CD4-positive, alpha-beta T cell treated with Interleukin-12 subunit alpha and Interleukin-12 subunit beta, for 1 hour (primary cell): ENCODE results near the gene PMPCA.
A peak's percentile ranks its signal among the peaks of the same experiment; 100 is the strongest.

Experiments used
- DNase-seq: peaks from one replicate; pipeline ENCODE4 v3.0.0-alpha.2; 2020

PMPCA gene

DNA sequence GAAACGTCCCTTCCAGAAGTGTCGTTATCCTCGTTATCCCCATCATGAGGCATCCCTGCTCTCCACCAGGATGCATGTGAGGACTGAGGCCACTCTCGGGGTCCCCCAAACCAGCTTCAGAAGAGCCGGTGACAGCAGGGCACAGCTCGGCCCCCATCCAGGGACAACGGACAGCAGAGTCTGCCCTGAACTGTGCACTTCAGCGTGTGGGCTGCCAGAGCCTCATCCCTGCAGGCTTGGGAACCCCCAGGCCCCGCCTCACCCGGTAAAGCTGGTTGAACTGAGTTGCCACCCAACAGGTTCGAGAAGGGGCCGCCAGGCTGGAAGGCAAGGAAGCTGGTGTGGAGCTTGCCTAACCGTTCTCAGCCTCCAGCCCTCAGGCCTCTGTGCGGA is 36.3 kb upstream of the PMPCA start:
- DNase-seq = no peak

DNA sequence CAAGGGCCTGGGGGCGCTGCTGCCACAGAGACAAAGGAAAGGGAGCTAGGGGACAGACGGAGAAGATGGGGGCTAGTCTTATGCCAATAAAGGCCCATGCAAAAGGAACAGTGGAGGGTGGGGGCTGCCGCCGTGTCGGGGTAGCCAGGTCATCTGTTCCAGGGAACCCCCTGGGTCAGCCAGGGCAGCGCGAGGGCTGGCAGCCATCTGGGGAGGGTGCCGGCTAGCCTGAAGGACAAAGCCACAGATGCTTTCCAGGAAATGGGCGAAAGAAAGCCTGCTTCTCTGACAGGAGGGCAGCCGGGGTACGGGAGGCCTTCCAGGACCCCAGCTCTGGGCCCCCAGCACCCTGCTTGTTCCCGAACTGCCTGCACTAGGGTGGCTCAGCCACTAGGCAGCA is 35.4 kb upstream of the PMPCA start:
- no peak for DNase-seq

DNA sequence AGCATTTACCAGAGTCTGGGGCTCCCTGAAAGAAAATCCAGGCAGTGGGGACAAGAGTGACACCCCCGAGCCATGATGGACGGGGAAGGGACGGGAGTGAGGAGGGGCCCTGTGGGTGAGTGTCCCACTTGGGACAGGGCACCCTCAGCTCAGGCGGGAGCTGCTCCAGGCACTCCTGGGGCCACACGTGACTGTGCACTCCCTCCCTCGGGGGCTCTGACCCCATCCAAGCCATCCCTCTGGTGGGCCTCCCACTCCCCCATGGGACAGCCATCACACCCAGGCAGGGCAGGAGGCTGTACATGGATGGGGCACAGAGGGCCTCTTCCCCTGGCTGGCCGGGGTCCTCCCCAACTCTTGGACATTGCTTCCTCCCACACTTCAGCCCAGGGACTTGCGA is 34.0 kb upstream of the PMPCA start:
- DNase-seq = no peak

DNA sequence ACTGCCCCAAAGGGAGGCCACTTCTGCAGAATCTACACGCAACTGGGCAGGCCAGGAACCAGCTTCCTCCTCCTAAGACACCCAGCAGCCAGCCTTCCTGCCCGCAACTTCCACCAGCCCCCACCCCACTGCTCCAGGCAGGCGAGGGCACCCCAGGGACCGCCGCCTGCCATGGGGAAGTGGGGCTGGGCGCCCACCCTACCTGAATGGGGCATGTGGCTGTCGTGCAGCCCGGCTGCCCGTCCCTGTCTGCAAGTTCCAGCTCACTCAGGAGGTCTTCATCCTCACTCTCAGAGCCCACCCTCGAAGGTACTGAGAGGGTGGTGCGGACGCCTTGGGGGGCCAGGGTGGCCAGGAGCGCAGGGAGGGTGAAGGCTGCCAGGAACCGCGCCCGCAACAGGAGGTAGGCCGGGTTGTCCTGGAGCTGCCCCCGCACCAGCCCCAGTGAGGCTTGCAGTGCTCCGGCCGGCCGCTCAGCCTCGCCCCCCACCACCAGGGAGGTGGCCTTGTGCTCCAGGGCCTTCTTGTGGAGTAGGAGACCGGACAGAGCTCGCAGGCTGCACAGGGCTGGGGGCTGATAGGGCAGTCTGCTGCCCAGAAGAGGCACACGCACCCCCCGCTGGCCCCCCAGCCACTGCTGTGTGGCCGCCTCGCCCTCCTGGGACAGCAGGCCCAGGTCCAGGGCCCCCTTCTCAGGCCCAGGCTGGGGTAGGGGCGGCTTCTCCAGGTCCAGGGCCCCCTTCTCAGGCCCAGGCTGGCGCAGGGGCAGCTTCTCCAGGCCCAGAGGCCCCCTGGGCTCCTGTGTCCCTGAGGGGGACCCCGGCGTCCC is 32.9 kb upstream of the PMPCA start:
- no peak for DNase-seq

DNA sequence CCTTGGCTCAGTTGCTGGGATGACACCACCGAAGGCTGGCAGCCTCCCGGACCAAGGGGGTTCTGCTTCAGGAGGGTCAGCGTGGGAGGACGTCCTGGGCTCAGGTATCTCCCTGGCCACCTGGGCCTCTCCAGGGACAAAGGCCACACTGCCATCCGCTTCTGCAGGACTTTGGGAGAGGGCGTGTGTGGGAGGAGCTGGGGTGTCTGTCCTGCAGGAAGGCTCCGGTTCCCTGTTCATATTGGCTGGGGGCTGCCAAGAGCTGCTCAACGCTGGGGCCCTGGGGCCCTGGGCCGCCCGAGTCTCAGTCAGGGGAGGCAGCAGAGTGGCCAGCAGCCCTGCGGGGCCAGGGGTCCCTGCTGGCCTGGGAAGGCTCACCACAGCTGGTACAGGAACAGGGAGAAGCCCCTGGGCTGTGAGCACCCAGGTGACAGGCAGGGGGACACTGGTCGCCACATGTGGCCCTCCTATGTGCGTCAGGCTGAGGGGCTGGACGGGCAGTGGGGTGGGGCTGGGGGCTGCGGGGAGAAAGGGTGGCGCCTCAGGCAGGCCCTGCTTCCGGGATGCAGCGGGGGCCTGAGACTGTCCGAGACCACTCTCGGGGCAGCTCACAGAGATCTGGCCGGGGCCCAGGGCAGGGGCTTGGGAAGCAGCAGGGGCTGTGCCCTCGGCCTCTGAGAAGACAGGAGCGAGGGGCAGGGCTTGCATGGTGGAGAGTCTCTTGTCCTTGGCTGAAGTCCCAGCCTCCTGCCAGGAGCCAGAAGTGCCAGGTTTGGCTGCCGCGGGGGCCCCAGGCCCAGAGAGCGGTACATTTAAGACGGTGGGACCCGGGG is 32.1 kb upstream of the PMPCA start:
- no peak for DNase-seq

DNA sequence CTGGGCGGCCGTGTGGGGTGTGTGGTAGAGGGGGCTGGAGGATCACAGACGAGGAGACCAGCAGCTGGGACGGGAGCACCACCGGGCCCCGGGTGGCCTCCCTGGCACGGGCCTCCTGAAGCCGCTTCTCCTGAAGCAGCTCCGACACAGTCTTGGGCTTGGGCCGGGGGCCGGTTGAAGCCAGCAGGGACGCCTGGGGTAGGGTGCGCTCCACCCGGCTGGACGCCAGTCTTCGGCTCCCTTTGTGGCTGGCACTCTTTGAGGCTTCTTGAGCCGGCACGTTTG is 31.5 kb upstream of the PMPCA start:
- DNase-seq = no peak

DNA sequence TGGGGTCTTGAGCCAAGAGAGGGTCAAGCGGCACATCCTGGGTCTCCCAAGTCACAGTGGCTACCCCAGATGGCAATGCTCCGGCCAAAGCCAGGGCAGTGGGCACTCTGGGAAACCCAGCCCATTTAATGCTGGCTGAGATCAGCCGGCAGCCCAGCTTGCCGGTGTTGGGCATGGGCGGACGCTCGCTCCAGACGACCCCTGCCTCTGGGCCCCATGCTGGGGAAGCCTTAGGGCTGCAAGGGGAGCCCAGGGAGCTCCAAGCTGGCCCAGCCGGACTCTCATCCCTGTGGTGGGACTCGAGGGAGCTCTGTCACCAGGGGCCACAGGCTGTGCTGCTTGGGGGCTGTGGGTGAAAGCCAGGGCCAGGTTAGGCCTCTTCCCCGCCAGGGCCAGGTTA is 31.1 kb upstream of the PMPCA start:
- DNase-seq = no peak

DNA sequence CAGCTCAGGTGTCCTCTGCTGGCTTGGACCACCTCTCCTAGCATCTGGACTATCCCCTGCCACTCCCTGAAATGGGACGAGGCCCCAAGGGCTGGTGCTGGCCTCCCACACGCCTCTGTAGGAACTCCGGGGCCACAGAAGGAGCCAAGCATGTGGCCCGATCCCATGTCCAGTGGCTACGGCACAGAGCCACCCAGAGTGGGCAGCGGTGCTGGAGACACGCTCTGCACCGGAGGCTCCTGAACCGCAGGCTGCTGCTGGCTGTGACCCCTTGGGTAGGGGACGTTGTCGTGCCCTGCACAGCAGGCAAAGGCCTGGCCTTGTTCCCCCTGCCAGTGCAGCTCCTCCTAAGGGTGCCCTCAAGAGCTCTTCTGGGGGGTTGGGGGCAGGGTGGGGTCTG is 30.6 kb upstream of the PMPCA start:
- DNase-seq = no peak

DNA sequence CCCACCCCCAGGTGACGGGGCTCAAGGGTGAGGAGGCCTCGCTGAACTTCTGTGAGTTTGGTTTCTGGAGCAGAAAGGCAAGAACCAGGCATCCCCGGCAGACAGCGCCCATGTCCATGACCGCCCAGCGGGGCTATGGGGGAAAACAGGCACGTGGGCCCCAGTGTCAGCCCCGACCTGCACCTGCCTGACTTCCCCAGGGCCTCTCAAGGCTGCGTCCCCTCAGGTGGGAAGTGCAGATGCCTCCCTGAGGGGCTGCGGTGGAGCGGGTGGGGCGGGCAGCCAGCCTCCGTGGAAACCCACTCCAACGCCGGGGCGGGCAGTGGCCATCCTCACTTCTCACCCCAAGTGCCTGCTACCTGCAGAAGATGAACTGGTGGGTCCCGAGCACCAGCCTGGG is 30.1 kb upstream of the PMPCA start:
- DNase-seq = no peak

DNA sequence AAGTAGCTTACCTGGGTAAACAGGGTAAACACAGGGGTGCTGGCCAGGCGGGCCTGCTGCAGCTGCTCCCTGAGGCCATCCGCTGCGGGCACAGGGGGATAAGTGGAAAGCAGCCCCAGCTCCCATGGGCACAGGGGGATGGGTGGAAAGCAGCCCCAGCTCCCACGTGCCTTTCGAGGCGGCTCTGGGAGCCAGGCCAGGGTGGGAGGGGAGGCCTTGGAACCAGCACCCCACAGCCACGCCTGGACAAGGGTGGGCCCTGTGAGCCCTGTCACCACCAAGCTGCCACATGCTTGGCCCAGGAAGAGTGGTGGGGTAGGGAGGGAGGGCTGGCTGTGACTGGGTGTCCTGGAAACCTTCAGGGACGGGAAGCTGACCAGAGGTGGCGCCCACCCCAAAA is 29.1 kb upstream of the PMPCA start:
- no peak for DNase-seq

DNA sequence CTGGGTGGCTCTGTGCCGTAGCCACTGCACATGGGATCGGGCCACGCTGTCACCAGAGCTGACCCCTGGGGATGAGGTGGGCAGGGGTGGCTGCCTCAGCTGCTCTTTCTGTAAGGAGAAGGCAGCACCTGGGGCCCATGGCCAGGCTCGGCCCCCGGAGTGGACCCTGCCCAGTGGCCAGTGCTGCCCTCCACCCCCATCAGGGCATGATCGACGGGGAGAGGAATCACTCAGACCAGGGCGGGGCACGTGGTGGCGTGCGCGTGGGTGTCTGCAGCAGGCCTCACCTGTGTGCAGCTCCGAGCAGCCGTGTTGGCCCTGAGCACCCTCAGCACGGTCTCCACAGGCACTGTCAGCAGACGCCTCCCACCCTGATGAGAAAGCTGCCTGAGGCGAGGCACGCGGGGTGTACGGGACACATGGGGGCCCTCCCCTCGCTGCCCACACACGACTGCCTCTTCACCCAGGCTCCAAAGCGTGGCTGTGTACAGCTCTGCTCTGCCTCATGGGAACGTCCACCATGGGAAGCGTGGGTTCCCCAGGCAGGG is 28.4 kb upstream of the PMPCA start:
- no peak for DNase-seq

DNA sequence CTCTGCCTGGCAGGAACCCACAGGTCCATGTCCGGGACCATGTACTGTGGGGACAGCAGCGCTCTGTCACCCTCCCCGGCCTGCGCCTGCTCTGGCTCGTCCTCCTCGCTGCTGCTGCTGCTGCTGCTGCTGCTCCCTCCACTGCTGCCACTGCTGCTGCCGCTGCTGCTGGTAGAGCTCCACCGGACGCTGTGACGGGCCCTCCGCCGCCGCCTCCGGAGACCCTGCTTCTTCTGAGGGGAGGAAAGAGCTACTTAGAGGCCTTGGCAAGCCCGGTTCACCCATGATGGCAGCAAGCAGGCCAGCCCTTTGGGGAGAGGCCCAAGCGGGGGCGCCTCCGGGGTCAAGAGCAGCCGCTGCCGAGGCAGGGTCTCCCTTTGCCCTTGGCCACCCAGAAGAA is 27.0 kb upstream of the PMPCA start:
- no peak for DNase-seq

DNA sequence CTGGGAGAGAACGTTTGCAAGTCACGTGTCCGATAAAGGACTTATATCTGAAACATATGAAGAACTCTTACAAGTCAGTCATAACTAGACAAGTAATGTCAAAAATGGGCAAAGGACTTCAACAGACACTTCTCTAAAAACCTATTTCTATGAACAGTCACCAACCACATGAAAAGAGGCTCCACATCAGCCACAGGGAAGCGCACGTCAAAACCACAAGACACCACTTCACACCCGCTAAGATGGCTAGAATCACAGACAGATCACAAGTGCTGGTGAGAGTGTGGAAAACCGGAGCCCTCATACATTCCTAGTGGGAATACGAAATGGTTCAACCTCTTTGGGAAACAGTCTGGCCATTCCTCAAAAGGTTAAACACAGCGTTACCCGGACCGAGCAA is 25.4 kb upstream of the PMPCA start:
- peak; percentile 47 for DNase-seq

DNA sequence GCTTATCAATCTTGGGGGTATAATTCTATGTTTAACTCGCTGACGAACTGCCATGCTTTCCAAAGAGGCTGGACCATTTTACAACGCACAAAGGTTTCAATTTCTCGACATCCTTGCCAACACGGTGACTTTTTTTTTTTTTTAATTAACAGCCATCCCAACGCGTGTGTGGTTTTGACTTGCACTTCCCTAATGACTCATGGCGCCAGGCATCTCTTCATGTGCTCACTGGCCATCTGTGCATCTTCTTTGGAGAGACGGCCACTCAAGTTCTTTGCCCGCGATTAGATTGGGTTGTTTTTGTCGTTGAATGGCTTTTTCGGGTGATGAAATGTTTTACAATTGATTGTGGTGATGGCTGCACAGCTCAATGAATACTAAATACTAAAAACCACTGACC is 24.4 kb upstream of the PMPCA start:
- DNase-seq = no peak

DNA sequence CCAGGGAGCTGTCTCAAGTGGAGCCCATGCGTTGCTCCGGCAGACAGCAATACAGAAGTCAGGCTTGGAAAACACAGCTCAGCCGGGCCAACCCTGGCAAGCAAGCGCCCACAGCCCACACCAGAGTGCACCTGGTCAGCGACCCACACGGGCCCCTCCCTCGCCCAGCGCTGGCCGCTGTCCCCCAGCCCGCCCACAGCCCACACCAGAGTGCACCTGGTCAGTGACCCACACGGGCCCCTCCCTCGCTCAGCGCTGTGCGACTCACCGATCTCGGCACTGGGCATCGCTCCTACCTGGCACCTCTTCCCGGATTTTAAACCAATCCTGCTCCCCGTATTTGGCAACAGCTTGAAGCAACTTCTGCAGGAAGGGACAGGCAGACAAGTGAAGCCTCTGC is 23.2 kb upstream of the PMPCA start:
- no peak for DNase-seq

DNA sequence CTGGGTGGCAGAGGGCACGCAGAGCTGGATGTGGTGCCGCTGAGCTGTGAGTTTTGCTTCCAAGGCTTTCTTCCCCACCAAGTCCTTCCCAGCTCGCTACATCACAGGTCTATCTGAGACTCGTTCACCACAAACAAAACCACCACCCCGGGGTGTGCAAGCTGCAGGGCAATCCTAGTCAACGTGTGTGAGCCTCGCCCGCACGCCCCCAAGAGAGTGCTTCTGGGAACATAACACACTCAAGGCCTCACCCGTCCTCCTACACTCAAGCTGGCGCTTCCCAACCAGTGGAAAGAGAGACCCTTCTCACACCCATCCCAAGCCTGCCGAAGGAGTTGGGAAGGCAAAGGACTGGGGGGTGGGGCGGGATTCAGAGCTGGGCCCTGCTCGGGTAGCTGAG is 21.1 kb upstream of the PMPCA start:
- no peak for DNase-seq

DNA sequence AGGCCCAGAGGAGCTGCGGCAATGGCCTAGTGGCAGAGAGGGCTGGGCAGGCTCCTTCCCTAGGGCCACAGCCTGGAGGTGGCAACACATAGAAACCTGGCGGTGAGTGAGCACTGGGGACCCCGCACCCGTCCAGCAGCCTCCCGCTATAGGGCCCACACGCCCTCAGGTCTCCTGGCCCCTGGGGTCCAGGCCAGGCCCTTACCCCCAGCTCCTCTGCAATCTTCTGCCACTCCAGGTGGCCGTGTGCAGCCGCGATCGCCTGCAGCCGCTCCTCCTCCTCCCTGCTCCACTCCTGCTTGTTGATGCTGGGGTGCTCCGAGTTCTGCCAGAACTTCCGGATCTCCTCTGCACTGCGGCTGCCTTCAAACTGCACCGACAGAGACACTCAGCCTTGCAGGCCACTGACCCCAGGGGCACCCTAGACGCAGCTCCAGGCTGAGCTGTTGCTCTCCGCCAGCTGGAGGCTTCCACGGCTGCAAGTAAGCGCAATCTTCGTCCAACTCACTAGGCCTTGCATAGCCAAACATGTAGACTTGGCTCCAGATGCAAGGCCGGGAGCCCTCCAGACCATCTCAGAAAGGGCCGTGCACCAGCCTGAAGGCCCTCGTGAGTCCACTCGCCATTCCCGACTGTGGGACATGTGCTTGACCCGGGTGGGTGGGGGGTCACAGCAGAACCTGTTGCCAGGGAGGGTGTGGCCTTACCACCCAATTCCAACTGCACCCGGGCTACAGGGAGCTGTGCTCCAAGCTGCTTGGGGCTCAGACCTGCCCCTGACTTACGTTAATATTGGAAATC is 18.5 kb upstream of the PMPCA start:
- DNase-seq = no peak

DNA sequence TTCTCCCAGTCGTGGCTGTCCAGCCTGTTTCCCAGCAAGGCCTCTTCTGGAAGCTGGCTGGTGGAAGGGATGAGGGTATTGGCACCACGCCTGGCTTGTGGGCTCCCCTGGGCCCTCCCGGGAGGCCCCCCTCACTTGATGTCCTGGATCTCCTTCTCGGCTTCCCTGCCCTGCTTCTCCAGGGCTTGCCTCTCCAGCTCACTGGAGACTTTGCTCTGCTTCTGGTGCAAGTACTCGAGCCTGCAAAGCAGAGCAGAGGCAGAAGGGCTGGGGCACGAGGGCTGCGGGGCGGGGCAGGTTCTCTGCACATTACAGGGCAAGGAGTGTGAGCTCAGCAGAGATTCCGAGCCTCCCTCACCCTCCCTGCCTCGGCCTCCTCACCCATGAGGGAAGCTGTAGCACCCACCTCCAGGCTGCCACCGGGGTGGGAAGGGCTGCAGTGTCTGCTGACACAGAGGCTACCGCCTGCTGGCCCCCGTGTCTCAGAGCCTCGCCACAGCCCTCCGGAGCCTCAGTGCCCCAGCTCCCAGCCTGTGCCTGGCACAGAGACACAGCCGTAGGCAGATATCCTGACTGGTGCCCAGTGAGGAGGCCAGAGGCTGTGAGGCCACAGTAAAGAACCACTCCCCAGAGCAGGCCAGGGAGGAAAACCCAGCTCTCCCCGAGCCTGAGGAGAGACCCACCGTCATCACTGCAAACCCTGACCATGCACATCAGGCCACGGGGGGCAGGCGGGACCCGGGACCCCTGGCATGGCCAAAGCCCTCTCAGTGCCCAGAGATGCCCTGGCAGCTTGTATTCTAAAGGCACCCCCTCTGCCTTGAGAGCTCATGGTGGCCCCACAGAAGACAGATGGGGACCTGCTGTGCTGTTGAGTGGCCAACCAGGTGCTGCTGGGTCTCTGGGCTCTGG is 17.7 kb upstream of the PMPCA start:
- DNase-seq = no peak

DNA sequence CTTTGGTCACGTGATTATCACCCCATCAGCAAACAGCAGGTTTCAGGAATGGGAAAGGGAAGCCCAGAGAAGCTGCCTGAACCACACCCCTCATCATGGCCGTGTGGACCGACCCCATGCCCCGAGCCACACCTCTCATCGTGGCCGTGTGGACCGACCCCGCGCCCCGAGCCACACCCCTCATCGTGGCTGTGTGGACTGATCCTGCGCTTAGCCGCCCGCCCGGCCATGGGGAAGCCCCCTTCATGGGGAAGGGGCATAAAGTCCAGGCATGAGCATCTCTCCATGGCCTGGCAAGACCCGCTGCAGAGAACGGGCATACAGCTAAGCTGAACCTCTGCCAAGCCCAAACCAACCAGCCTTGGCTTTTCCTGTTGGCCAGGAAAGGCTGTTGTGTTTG is 16.9 kb upstream of the PMPCA start:
- no peak for DNase-seq

DNA sequence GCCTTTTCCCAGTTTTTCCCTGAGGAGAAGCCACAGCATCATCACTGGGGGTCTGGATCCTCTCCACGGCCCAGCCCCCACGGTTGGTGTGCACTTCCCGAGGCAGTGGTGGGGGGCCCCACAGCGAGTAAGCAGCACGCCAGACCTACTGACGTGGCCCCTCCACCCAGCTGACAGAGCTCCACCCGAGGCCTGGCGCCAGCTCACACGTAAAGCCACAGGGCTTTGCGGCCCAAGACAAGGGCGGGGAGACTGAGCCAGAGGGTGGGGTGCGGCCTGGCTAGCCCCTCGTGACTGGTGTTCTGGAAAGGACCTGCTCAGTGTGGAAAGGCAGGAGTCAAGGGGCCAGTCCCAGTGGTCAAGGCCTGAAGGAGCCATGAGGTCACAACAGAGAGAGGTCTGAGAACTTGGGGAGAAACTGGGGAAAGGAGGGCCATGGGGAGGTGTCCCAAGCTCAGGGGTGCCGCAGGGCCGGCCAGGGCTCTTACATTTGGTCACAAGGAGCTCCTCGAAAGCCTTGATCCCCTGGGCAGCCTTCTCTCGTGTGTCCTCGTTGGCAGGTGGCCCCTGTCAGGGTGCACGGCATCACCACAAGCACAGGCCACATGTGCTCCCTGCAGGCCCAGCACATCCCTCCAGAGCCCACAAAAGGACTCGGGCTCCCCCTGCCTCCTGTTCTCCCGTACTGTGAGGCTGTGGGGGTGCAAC is 16.0 kb upstream of the PMPCA start:
- no peak for DNase-seq

DNA sequence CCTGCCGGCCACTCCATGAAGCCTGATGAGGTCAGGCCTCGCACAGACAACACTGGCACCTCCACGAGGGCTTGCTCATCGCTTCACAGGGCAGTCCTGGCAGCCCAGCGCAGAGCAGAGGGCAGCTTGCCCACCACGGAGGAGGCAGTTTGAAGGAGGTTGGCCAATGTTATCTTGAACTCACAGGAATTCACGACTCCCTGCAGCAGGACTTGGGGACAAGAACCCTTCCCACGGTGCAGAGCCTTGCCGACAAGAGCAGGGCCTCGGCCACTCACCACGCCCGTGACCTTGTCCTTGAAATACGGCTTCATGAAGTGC is 15.5 kb upstream of the PMPCA start:
- DNase-seq = no peak
